GM21529 (cell line): Measurements from ENCODE around the gene AP2A1.

Source experiments
- ATAC-seq: cut with Tn5 transposase; IDR thresholded peaks from one replicate; pipeline ENCODE4 v1.9.1; 2021; ENCODE audit not compliant: unreplicated experiment

The AP2A1 gene

DNA sequence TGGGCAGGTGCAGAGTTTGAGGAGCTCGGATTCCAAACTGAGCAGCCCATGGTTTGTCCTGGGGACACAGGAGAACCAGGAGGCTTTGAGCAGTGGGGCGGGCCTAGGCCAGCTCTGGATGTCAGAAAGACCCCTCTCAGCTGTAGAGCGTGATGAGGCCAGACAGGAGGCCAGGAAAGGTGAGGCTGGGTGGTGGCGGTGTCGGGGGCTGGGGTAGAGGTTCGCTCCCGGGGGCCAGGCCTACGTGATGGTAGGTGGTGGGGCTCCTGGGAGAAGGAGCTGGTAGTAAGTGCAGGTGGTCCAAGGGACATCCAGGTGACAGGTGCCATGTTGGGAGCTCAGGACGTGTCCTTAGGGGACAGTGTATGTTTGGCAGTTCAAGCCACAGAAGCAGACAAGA lies 70.6 kb downstream of the AP2A1 start:
- no peak for ATAC-seq

DNA sequence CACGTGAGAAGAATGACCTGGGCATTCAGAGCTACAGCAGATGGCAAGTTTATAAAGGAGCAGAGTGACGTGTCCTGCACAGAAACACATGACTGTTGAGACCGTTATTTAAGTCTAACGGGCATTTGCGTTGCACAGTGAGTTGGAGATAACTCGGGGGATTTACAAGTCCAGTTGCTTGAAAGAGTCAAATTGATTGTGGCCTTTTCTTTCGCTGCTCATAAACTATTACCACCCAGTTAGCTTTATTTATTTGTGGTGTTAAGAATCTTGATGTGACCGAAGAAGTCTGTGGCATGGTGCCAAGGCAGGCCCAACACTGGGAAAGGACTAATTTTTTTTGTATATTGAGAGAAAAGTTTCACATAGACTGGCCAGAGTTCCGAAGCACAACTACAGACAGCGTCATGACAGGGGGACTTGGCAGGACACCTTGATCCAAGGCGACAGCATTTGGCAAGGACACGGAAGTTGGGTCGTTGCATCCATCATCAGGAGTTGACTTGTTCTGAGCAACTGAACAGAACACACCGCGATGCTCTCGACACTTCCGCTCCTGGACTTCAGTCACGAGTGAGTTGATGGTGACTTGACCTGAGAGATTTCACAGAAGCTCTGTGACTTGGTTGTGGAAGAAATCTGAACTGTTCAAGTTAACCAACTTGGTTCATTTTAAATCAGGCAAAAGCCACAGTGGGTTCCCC lies 72.2 kb downstream of the AP2A1 start:
- no peak for ATAC-seq

GRCh38 chr19:49839713-49840112 lies 72.9 kb downstream of the AP2A1 start:
- ATAC-seq, result no peak

DNA sequence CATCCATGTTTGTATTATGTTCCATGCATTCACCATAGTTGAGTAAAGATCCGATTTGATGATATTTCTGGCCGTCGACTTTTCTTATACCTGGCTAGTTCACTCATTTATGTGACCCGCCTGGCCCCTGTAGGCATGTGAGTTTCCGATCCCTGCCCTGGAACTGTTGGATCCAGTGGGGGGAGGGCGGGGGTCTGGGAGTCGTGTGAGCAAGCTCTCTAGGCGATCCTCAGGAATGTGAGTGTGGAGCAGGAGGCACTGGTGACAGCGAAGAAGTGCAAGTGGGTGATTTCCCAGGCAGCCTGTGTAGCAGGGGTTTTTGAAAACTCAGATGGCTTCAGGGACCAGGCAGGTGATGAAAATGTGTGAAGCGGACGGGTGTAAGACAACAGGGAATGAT lies 73.5 kb downstream of the AP2A1 start:
- no peak for ATAC-seq

- ATAC-seq, result no peak
These were observed 74.0 kb downstream of the AP2A1 start for GRCh38 chr19:49840736-49841249.

GRCh38 chr19:49843265-49843664 lies 76.5 kb downstream of the AP2A1 start:
- no peak for ATAC-seq

- ATAC-seq, result no peak
These were observed 77.6 kb downstream of the AP2A1 start for GRCh38 chr19:49844138-49845095.

GRCh38 chr19:49845414-49845813 lies 78.6 kb downstream of the AP2A1 start:
- ATAC-seq, result no peak

DNA sequence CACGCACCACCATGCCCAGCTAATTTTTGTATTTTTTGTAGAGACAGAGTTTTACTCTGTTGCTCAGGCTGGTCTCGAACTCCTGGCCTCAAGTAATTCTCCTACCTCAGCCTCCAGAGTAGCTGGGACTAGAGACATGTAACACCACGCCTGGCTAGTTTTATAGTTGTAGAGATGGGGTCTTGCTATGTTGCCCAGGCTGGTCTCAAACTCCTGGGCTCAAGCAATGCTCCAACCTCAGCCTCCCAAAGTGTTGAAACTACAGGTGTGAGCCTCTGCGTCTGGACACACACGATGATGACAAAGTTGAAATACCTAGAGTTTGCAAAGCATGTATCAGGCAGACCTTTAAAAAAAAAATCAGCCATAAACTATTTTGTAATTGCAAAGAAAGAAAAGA lies 79.6 kb downstream of the AP2A1 start:
- no peak for ATAC-seq

GRCh38 chr19:49847731-49848696 lies 81.2 kb downstream of the AP2A1 start:
- ATAC-seq, result no peak

GRCh38 chr19:49848938-49849337 lies 82.1 kb downstream of the AP2A1 start:
- ATAC-seq, result no peak

DNA sequence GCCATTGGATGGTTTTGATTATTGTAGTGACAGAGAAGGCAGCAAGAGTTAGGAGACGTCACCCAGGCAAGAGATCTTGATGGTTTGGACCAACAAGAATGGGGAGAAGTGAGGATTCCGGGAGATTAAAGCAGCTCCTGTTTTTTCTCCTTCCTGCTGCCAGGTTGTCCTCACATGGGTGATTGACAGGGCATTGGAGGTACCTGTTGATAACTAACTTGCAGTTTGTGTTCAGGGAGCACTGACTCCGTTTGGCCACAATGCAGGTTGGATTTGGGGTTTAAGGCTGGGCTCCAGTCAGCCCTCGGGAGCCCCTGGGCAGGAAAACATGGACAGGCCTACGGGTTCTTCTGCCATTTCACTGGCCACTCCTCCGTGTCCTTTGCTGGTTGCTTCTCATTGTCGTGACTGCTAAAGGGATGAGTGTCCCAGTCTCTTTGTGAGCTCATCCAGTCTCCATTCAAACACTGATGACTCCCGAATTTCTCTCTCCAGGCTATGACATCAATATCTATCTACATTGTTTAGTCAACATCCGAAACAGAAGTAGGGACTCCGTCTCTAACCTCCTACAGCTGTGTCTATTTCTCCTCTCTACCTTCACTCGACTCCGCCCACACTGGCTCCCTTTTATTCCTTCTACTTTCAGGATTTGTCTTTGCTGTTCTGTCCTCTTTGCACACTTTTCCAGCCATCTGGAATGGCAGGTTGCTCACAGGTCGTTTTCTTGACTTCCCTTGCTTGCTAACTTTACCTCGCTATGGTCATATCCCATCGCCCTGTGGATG lies 82.8 kb downstream of the AP2A1 start:
- no peak for ATAC-seq

- ATAC-seq, result no peak
These were observed 83.4 kb downstream of the AP2A1 start for GRCh38 chr19:49850221-49850486.

GRCh38 chr19:49850487-49851342 lies 83.9 kb downstream of the AP2A1 start, which contains the start of gene PTOV1:
TSS of gene PTOV1 (plus strand) at chr19:49851159.
- peak; percentile 71 for ATAC-seq

- no peak for ATAC-seq
These were observed 84.9 kb downstream of the AP2A1 start for GRCh38 chr19:49851456-49852259.

GRCh38 chr19:49852631-49853126 lies 85.9 kb downstream of the AP2A1 start:
- ATAC-seq, result no peak

GRCh38 chr19:49853852-49854377 lies 87.1 kb downstream of the AP2A1 start:
- ATAC-seq, result no peak
